Activated T-cell treated with anti-CD3 and anti-CD28 coated beads, Interleukin-2, amount 50 U/mL, for 4 hours (primary cell): ENCODE results near the gene PEX11A. TPM values are rescaled to one million over a fixed set of nuclear protein-coding genes. Genes with fewer than 3 reads are reported as not detected.

ENCODE experiments used
- ATAC-seq, 2 donors: fragments of 200-7000 bp; cut with Tn5 transposase; one replicate each; pipeline ENCODE4 v1.10.0; 2021
- DNase-seq: peaks from one replicate; pipeline ENCODE4 v3.0.0-alpha.2; 2020
- H3K27me3 Mint-ChIP-seq: one replicate; pipeline ENCODE4 v1.8.0; 2021; ENCODE audit warnings: low read depth, mixed read lengths
- H3K36me3 Mint-ChIP-seq: one replicate; pipeline ENCODE4 v1.8.0; 2022; ENCODE audit warnings: mixed read lengths; ENCODE audit not compliant: insufficient read depth
- H3K4me1 Mint-ChIP-seq: one replicate; pipeline ENCODE4 v1.8.0; 2021; ENCODE audit warnings: low read depth, mixed read lengths
- H3K4me3 Mint-ChIP-seq: one replicate; pipeline ENCODE4 v1.8.0; 2021; ENCODE audit warnings: mild to moderate bottlenecking, moderate library complexity, mixed read lengths
- H3K9me3 Mint-ChIP-seq: one replicate; pipeline ENCODE4 v1.8.0; 2021; ENCODE audit warnings: mixed read lengths
- total RNA-seq, 3 donors: library from RNA; stranded (reverse); gene quantifications; one replicate each; pipeline ENCODE4 v1.2.1, GENCODE V29; 2021

The PEX11A gene
- total RNA-seq, 3 donors from 2014 or later = 1.0 to 1.8 (median 1.4) TPM

DNA sequence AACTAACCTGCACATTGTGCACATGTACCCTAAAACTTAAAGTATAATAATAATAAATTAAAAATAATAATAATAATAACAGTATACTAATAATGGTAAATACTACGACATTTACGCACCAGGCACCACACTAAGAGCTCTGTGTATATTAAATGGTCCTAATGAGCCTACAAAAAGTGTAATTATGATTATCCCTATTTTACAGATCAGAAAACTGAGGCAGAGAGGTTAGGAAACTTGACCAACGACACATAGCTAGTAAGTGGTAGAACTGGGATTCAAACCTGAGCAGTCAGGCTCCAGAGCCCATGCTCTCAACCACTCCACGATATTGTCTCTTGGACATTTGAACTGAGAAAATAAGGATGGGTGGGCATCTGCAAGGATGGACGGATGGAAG lies 50.3 kb downstream of the PEX11A start:
- Mint-ChIP-seq H3K9me3 (no peaks in the 10 kb centered on the region), H3K4me3 (no peak overlapping the region), H3K4me1 (no peaks in the 10 kb centered on the region), H3K27me3 (peaks cover 2% of the 10 kb centered on the region), H3K36me3 (no peaks in the 10 kb centered on the region)
- no peak for ATAC-seq
- DNase-seq = no peak

DNA sequence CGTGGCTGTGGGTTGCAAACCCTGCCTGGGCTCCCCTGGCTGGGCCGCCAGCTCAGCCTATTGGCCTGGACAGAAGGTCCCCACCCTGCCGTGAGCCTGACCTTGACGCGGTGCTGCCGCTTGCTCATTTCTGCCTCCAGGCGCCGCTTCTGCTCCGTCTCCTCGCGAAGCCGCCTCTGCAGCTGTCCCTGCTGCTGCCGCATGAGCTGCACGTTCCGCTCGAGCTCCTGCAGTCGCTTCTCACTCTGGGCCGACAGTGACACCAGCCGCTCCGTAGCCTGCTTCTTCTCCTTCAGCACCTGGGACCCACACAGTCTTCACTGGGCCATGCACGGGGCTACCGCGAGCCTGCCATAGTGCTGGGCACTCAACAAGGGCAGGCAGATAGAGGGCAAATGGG lies 57.0 kb downstream of the PEX11A start:
- no peaks in the 10 kb centered on the region for H3K36me3 Mint-ChIP-seq
- H3K4me1 Mint-ChIP-seq = no peaks in the 10 kb centered on the region
- DNase-seq = no peak
- H3K4me3 Mint-ChIP-seq = no peak overlapping the region
- peaks cover 3% of the 10 kb centered on the region for H3K27me3 Mint-ChIP-seq
- no peaks in the 10 kb centered on the region for H3K9me3 Mint-ChIP-seq
- no peak for ATAC-seq

DNA sequence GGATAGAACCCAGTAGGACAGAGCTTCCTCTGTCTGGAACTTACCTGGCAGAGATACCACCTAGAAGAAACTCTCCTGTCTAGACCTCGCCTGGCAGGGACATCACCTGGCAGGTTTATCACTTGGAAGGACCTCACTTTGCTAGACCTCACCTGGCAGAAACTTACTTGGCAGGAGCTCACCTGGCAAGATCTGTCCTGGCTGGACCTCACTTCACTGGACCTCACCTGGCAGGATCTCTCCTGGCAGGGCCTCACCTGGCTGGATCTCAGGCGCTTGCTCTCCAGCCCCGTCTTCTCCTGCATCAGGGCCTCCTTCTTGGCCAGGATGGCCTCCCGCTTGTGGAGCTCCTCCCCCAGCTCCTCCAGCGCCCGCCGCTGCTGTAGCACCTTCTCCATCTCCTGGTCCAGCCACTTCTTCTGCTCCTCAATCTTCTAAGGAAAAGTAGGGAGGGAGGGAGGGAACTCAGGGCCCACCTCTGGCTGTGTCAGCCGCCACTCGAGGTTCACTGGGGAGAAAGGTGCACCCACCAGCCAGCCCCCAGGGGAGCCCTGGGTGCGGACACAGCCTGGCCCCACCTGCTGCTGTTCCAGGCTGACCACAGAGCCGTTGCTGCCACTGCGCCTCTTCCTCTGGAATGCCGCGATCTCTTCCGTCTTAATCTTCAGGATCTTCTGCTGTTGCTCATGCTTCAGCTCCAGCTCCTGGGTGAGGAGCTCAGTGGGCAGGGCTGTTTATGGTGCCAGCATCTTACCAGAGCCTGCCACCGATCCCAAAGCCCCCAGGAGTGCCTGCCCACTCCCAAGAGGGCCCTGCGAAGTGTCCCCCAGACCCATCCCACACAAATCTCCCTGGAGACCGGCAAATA lies 57.8 kb downstream of the PEX11A start:
- DNase-seq (no peak), ATAC-seq (no peak)
- Mint-ChIP-seq H3K4me1 (no peaks in the 10 kb centered on the region), H3K27me3 (peaks cover 3% of the 10 kb centered on the region), H3K9me3 (no peaks in the 10 kb centered on the region), H3K36me3 (peaks cover 2% of the 10 kb centered on the region), H3K4me3 (no peak overlapping the region)

DNA sequence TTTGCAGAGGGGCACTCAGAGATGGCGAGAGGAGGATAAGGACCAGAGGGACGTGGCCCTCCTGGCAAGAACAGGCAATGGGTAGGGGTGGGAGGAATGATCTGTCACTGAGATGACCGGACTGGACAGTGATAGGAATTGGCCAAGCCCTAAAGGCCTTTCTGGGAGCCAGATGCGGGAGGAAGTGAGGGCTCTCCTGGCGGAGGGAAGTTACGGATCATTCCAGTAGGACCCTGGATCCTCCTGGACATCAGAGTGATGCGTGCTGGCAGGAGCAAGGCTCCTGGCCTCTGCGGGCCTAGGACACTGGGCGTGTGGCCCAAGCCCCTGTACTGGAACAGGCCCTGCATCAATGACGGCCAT lies 58.7 kb downstream of the PEX11A start:
- no peaks in the 10 kb centered on the region for H3K9me3 Mint-ChIP-seq
- DNase-seq = no peak
- no peaks in the 10 kb centered on the region for H3K4me1 Mint-ChIP-seq
- H3K4me3 Mint-ChIP-seq = no peak overlapping the region
- ATAC-seq = no peak
- peaks cover 2% of the 10 kb centered on the region for H3K36me3 Mint-ChIP-seq
- peaks cover 3% of the 10 kb centered on the region for H3K27me3 Mint-ChIP-seq

Other genes with a start within 250 kb of the PEX11A start
- not detected for gene RHCG, start 194.2 kb downstream of the PEX11A start, total RNA-seq
- gene TICRR, start 115.3 kb downstream of the PEX11A start, total RNA-seq = 1 to 10 TPM; 3.3 to 5.1 (median 4.5) TPM
- 1 to 10 TPM; 2.2 to 3.2 (median 2.6) TPM for gene KIF7, start 35.3 kb downstream of the PEX11A start, total RNA-seq
- under 1 TPM in 2 of 3 donors, not detected in 1; 0.13 to 0.45 TPM for gene PLIN1, start 11.4 kb downstream of the PEX11A start, total RNA-seq
- gene WDR93, start 57 bp upstream of the PEX11A start, total RNA-seq = not detected
- 1 to 10 TPM; 2.7 to 3.1 (median 3.1) TPM for gene MESP1, start 60.5 kb upstream of the PEX11A start, total RNA-seq
- not detected for gene MESP2, start 85.6 kb upstream of the PEX11A start, total RNA-seq
- under 1 TPM; 0.54 to 0.83 (median 0.55) TPM for gene ANPEP, start 124.1 kb upstream of the PEX11A start, total RNA-seq
- 10 to 100 TPM; 15.2 to 17.4 (median 17.1) TPM for gene AP3S2, start 203.2 kb upstream of the PEX11A start, total RNA-seq
- gene ARPIN, start 222.2 kb upstream of the PEX11A start, total RNA-seq = under 1 TPM in 2 of 3 donors, not detected in 1; 0.05 to 0.13 TPM